ENCODE measurements around the gene DISP3.
A peak's percentile ranks its signal among the peaks of the same experiment; 100 is the strongest.

DISP3 gene

GRCh38 chr1:11481019-11481418 is 2.1 kb downstream of the DISP3 start:
- no peak for TF ChIP-seq CTCF (conservative IDR thresholded peaks at IDR 0.05)
- H3K27ac ChIP-seq: peak overlapping the region; percentile 93; the same call in 1 of the 2 replicates

GRCh38 chr1:11482198-11482597 is 3.2 kb downstream of the DISP3 start:
- no peak for TF ChIP-seq CTCF (conservative IDR thresholded peaks at IDR 0.05)
- peak overlapping the region; percentile 97 for H3K27ac ChIP-seq

- H3K27ac ChIP-seq: peak overlapping the region; percentile 97
- no peak for TF ChIP-seq CTCF (conservative IDR thresholded peaks at IDR 0.05)
Observed at GRCh38 chr1:11482701-11483479, 3.9 kb downstream of the DISP3 start.

- no peak for TF ChIP-seq CTCF (conservative IDR thresholded peaks at IDR 0.05)
- H3K27ac ChIP-seq: peak overlapping the region; percentile 97
Observed at GRCh38 chr1:11483581-11484320, 4.8 kb downstream of the DISP3 start.

- TF ChIP-seq CTCF (conservative IDR thresholded peaks at IDR 0.05): no peak
Observed at GRCh38 chr1:11484321-11484655, 5.3 kb downstream of the DISP3 start.

GRCh38 chr1:11485191-11485590 is 6.2 kb downstream of the DISP3 start:
- peak overlapping the region; percentile 97 for H3K27ac ChIP-seq
- no peak for TF ChIP-seq CTCF (conservative IDR thresholded peaks at IDR 0.05)

More at GRCh38 chr1:11484321-11484655, 5.3 kb downstream of the DISP3 start:
- H3K27ac ChIP-seq: peak overlapping the region; percentile 97

- TF ChIP-seq CTCF (conservative IDR thresholded peaks at IDR 0.05): no peak
- peak overlapping the region; percentile 97 for H3K27ac ChIP-seq
Observed at GRCh38 chr1:11486231-11487009, 7.5 kb downstream of the DISP3 start.
